Measurements from ENCODE around the gene CREB1.
"Not testable (repeated sequence)": the region's sequence is repeated elsewhere in the genome, so short reads cannot be mapped to it uniquely, and the experiment has no call there.

The CREB1 gene

DNA sequence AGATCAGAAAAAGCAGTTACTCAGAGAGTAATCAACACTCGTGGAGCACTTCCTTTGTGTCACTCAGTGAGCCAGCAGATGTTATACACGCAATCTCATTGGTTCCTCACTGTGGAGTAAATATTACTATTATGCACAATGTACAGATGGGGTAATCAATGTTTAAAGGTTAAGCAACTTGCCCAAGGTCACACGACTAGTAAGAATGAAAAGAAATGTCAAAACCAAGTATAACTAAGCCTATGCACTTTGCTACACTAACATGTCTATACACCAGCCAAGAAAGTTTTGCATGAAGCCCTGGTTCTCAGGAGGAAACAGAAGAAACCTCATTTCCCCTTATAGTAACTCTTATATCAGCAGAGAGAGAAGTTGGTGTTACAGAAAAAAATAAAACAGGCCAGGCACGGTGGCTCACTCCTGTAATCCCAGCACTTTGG is 90.0 kb downstream of the CREB1 start:
- no peak for FAIRE-seq

DNA sequence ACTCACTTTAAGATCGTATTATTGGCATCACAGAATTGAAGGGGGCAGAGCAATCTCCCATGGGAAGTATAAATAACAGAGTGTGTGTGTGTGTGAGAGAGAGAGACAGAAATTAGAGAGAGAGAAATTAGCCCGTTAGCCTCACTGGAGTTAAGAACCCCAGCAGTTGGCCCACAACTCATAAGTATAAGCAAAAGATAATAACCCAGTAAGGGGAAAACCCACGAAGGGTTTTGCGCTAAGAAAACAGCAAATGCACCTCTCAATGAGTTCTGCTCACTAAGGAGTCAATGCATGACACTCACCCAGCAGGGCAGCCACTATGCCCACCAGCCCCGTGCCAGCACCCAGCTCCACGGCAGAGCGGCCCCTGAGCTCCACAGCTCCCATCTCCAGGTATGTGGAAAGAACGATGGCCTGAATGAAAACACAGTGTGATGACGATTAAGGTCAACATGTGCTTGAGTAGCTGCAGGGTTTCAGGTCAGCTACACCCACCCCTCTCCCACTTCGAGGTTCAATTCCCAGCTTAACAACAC is 91.8 kb downstream of the CREB1 start:
- no peak for FAIRE-seq

DNA sequence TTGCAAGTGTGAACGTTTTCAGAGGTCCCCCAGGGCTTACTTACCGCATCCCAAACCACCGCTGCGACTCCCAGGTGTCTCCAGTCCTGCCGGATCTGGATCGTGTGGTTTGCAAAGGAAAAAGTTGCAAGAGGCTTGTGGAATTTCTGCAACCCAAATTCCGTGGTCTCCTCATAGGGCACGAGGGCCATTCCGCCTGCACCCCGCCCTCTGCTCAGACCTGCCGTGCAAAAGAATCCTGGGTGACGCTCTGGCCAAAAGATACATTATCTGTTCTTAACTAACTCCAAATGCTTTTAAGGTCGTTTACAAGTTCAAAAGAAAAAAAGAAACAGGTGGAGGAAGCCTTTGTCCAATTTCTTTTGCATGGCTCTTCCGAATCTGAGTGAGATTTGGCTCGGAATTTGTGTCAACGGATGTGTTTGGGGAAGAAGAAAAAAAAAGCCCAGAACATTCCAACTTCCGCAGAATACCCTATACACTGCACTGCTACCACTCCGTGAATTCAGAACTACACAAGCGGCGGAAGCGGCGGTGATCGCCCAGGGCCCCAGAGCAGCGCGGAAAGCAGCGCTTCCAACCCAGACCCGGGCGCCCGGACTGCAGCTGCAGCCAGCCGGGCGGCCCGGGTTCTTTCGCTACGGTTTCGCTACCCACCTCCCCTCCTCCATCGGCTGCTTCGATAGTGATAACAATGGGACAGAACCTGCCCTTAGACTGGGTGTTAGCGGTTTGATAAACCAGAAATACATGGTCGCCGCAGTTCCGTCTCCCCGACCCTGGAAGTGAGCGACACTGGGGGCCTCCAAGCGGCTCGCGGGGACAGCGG is 94.6 kb downstream of the CREB1 start:
- no peak for FAIRE-seq

DNA sequence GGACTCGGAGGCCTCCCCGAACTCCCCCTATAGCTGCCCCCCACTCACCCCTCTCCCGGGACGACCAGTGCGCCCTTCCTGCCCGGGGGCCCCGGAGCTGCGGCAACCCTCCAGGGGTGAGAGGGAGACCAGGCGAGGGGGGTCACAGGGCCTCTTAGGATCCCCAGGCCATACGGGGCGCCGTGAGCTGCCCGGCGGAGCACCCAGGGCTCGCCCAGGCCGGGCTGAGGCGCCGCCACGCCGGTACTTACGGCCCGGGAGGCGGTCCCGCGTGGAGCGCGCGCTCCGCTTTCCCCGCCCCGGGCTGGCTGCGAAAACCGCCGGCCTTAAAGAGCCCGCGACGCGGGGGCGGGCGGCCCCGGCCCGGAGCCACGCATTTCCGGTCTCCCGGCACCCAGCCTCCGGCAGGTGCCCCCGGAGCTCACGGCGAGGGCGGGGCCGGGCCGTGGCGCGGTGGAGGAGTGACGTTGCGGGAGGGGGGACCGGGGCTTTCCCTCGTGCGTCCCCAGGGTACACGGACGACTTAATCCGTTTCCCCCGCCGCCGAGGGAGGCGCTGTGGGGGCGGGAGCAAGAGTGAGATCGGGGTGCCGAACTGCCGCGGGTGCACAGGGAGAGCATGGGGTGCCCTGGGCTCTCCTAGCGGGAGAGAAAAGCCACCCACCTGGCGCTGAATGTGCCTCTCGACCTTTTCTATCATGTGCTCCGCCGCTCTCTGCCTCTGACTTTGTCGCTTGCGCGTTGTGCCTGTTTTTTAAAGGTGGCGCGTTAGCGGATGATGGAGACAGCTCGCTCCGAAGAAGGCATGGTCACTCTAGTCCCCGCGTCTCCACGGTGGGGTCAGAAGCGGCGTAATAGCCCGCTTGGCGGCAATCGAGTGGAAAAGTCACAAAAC is 95.5 kb downstream of the CREB1 start, which contains the start of gene METTL21A:
Gene METTL21A, minus strand, starts transcription at position 381 of the 894 bp plus-strand sequence. CDS start 1,019 bp downstream, outside the sequence.
- no peak for FAIRE-seq

DNA sequence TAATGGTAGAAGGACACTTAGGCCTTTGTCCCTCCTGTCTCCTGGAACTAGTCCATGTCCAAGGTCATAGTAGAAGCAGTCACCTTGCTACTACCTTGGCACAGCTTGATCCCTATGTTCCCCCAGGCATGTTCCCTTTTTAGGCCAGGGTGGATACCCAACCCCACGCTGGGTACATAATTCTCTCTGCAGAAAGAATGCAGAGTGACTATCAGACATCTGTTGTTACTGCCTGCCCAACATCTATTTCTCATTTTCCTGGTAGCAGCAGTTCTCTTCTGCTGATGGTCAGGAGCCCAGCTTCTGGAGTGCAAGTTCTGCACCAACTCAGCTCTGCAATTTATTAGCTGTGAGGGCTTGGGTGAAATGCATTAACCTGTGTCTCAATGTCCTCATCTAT is 99.8 kb downstream of the CREB1 start:
- FAIRE-seq, result no peak

DNA sequence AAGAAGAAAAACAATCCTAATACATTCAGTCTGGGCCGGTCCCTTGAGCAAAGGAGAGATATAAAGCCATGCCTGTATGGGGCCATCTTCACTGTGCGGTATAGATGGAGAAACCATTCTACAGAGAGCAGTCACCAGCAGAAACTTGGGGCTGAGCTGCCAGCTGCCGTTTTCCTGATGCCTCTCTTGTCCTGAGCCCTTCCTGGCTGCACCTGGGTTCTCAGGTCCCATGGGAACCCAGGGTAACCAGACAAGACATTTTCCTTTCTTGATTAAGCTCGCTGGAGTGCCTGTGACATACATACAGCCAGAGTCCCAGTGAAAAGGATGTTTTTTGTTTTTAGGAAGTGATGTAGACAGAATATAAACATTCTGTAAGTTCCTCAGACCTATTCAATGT is 100.7 kb downstream of the CREB1 start:
- no peak for FAIRE-seq

DNA sequence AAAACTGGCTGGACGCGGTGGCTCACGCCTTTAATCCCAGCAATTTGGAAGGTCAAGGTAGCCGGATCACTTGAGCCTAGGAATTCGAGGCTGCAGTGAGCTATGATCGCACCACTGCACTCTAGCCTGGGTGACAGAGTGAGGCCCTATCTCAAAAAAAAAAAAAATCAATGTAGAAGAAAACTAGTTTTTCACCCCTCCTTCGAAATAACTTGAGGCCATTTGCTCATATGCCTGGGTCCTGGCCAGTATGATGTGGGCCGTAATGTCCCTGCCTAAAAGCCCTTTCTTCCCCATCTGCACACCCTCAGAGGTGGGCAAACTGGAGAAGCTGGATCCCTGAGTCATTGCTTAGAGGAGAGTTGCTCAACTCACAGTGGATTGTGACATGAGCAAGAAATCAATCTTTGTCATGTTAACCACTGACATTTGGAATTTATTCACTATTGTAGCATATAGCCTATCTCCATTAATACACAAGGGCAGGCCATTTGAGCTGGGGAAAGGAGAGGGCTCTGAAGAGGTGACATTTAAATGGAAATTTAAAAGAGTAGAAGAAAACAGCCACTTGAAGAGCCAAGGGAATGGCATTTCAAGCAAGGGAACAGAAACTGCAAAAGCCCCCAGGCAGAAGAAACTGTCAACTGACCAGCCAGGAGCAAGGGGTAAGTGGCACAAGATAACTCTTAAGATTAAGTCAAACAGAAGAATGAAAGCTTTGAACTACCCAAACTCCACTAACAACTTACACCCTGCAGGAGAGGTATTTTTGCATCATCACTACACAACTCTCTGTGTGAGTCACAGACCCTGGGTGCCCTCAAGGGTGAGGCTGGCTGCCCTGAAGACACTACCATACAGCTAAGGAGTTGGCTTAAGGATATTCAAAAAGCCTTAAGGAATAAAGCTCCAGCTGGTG is 103.1 kb downstream of the CREB1 start:
- FAIRE-seq, result no peak

DNA sequence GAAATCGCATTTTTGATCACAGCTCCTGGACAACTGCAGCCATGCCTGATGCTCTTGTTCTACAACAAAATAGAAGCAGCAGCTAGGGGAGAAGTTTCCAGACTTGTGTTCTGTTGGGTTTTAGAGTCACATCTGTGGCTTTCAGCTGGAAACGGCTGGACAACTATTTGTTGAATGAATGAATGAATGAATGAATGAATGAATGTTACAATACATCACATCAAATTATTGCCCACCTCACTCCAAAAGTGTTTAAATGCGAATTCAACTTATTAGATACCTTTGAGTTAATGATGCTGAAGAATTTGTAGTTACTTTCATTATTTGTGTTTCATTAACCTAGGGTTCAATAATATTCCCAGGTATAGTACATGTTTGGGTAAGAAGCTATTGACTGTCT is 103.9 kb downstream of the CREB1 start:
- FAIRE-seq, result no peak

DNA sequence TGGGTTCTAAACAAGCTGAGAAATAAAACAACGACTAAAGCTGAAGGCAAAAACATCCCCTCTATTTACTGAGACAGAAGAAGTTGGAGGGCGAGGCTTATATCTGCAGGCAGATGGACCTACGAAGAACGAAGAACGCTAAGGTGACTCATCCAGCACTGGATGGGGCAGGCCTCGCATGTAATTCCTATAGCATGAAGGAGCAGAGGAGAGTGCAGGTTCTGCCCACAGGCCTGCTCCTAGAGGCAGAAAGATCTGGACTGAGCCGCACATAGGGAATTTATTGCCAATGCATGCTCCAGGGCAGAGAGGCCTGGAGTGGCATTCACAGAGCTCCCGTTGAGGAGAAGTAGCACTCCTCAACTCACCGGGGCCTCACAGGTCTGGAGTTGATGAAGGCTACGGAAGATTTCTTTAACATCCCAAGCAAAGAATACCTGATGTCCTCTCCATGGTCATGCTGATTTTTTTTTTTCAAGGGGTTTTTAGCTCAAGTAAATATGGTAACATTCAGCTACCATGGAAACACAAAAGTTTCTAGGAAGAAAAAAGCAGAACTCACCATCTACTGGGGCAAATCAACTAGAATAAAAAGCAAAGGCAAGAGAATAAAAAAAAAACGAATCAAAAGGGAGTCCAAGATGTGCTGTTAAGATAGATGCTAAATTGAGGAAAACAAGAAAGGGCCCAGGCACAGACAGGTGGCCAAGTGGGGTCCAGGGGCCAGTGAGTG is 105.9 kb downstream of the CREB1 start:
- no peak for FAIRE-seq

DNA sequence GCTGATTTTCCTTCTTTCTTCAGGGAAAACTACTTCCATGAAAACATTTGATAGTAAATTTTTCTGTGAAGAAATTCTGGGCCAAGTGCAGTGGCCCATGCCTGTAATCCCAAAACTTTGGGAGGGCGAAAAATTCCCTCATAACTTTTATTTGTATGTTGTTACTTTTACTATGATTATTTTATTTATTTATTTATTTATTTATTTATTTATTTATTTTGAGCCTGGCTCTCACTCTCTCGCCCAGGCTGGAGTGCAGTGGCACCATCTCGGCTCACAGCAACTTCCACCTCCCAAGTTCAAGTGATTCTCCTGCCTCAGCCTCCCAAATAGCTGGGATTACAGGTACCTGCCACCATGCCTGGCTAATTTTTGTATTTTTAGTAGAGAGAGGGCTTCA is 109.5 kb downstream of the CREB1 start:
- FAIRE-seq, result not testable (repeated sequence)

DNA sequence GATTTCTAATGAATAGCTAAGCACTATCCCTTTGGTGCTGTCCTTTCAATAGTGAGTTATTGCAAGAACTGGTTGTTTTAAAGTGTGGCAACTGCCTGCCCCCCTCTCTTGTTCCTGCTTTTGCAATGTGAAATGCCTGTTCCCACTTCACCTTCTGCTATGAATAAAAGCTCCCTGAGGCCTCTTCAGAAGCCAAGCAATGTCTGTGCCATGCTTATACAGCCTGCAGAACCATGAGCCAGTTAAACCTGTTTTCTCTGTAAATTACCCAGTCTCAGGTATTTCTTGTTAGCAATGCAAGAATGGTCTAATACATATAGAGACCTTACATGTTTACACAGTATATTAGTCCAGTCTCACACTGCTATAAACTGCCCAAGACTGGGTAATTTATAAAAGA is 110.4 kb downstream of the CREB1 start:
- no peak for FAIRE-seq

DNA sequence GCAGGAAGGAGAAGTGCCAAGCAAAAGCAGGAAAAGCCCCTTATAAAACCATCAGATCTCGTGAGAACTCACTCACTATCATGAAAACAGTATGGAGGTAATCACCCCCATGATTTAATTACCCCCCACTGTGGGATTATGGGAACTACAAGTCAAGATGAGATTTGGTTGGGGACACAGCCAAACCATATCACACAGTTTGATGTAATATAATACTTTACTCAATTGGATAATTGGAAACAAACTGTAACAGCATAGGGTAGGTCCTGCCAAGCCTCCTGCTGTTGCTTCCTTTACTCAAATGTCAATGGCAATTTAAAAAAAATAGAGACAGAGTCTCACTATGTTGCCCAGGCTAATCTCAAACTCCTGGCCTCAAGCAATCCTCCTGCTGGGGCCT is 110.9 kb downstream of the CREB1 start:
- FAIRE-seq, result no peak

DNA sequence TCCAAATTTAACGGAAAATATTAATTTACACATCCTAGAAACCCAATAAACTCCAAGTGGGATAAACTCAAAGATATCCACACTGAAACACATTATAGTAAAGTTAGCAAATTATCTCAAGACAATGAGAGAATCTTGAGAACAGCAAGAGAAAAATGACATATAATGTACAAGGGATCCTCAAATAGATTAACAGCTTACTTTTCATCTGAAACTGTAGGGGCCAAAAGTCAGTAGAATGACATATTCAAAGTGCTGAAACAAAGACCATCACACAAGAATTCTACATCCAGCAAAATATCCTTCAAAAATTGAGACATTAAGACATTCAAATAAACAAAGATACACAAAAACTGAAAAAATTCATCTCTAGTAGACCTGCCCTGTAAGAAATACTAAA is 114.1 kb downstream of the CREB1 start:
- no peak for FAIRE-seq

DNA sequence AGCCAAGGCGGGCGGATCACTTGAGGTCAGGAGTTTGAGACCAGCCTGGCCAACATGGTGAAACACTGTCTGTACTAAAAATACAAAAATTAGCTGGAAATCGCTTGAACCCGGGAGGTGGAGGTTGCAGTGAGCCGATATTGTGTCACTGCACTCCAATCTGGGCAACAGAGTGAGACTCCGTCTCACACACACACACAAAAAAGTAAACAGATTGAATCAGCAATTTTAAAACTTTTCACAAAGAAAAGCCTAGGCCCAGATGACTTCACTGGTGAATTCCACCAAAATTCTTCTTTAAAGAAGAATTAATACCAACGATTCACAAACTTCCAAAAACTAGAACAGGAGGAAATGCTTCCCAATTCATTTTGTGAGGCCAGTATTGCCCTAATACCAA is 116.8 kb downstream of the CREB1 start:
- not testable (repeated sequence) for FAIRE-seq
